IMR-90 (cell line): ENCODE data around the gene SURF6. TPM values are rescaled to one million over a fixed set of nuclear protein-coding genes. Genes with fewer than 3 reads are reported as not detected.

Experiments
- CTCF ChIP-seq: conservative IDR thresholded peaks from 2 replicates; pipeline ENCODE4 v1.5.1; 2012; ENCODE audit warnings: mild to moderate bottlenecking, low read depth, low read length, improper control_type of control experiment
- SMC3 ChIP-seq: fragments of 150-350 bp; IDR thresholded peaks from 2 replicates; pipeline ENCODE4 v1.6.1; 2016; ENCODE audit warnings: low read depth, mild to moderate bottlenecking, antibody characterized with exemption, low read length, moderate library complexity
- polyA plus RNA-seq, 3 experiments: library from polyadenylated mRNA; depleted of rRNA; stranded (reverse); fragments of >200 nt; gene quantifications; 2 replicates each; pipeline ENCODE4 v1.2.3, GENCODE V29; 2012; ENCODE audit warnings: low replicate concordance in 1 of 3
- total RNA-seq: library from RNA; depleted of rRNA; stranded (reverse); fragments of >200 nt; gene quantifications from 2 replicates; pipeline ENCODE4 v1.2.3, GENCODE V29; 2012

Gene SURF6
- total and polyA plus RNA-seq, 2 of the 4 experiments (the other 2 are of a cell fraction): 6.1 to 12.8 TPM

- TF ChIP-seq CTCF: no peak
- no peak for TF ChIP-seq SMC3
Measured at GRCh38 chr9:133375724-133376654, 40.0 kb upstream of the SURF6 start, which contains the start of the genes STKLD1 and SURF4 (continued).
